Astrocyte of the cerebellum (primary cell): ENCODE results near the gene EVI5L.

Experiments used
- DNase-seq: peaks from one replicate; pipeline ENCODE4 v3.0.0-alpha.2; 2011; ENCODE audit warnings: low read depth
- H3K4me3 ChIP-seq: 2 replicates; pipeline ENCODE4 v1.5.1; 2011; ENCODE audit warnings: mild to moderate bottlenecking, low read depth, low read length, moderate library complexity
- in situ Hi-C: cut with HindIII; loops from 2 replicates; pipeline ENCODE4 v1.10.0; 2017; ENCODE audit warnings: low sequenced_read_pairs
- TF ChIP-seq, protein P1 (sequence below): IDR thresholded peaks from 2 replicates; pipeline ENCODE4 v1.5.1; 2012; ENCODE audit warnings: low read length, low read depth, moderate library complexity, mild to moderate bottlenecking; ENCODE audit errors: missing control alignments

Gene EVI5L

DNA sequence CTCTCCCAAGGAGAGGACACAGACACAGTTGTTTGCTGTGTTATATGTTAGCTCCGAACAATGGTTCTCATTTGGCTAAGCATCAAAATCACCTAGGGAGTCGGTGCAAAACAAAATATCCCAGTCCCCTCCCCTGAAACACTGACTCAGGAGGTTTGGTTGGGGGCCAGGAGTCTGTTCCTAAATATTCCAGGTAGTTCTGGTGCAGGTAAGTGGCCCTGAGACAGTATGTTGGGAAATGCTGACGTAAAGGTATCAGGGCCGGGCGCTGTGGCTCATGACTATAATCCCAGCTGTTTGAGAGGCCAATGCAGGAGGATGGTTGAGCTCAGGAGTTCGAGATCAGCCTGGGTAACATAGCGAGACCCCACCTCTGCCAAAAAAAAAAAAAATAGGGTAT, 71.3 kb downstream of the EVI5L start:
- H3K4me3 ChIP-seq: no peak overlapping the region
- TF ChIP-seq, protein P1, sequence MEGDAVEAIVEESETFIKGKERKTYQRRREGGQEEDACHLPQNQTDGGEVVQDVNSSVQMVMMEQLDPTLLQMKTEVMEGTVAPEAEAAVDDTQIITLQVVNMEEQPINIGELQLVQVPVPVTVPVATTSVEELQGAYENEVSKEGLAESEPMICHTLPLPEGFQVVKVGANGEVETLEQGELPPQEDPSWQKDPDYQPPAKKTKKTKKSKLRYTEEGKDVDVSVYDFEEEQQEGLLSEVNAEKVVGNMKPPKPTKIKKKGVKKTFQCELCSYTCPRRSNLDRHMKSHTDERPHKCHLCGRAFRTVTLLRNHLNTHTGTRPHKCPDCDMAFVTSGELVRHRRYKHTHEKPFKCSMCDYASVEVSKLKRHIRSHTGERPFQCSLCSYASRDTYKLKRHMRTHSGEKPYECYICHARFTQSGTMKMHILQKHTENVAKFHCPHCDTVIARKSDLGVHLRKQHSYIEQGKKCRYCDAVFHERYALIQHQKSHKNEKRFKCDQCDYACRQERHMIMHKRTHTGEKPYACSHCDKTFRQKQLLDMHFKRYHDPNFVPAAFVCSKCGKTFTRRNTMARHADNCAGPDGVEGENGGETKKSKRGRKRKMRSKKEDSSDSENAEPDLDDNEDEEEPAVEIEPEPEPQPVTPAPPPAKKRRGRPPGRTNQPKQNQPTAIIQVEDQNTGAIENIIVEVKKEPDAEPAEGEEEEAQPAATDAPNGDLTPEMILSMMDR: no peak
- DNase-seq: no peak
- in situ Hi-C loops: no loop called here

- H3K4me3 ChIP-seq: peak overlapping the region; percentile 67
- in situ Hi-C loops: no loop called here
- TF ChIP-seq, protein P1: no peak
- DNase-seq: no peak
These were observed 72.8 kb downstream of the EVI5L start for GRCh38 chr19:7902796-7903243.

- TF ChIP-seq, protein P1: peak; percentile 61
- in situ Hi-C loops: no loop called here
- peak within 1 kb of the TSS; percentile 86 for H3K4me3 ChIP-seq
- peak; percentile 98 for DNase-seq
These were observed 73.4 kb downstream of the EVI5L start, which contains the start of gene MAP2K7 for GRCh38 chr19:7903244-7904073. Gene MAP2K7 (plus strand): TSS chr19:7903877. CDS start chr19:7903945, 68 bp downstream.

- TF ChIP-seq, protein P1: no peak
- DNase-seq: no peak
- H3K4me3 ChIP-seq: peak overlapping the region; percentile 86
- in situ Hi-C loops: no loop called here
These were observed 74.3 kb downstream of the EVI5L start for GRCh38 chr19:7904074-7905020.

- no peak for DNase-seq
- TF ChIP-seq, protein P1: no peak
- peak overlapping the region; percentile 86 for H3K4me3 ChIP-seq
- in situ Hi-C loops: no loop called here
These were observed 75.2 kb downstream of the EVI5L start for GRCh38 chr19:7905268-7905667.

DNA sequence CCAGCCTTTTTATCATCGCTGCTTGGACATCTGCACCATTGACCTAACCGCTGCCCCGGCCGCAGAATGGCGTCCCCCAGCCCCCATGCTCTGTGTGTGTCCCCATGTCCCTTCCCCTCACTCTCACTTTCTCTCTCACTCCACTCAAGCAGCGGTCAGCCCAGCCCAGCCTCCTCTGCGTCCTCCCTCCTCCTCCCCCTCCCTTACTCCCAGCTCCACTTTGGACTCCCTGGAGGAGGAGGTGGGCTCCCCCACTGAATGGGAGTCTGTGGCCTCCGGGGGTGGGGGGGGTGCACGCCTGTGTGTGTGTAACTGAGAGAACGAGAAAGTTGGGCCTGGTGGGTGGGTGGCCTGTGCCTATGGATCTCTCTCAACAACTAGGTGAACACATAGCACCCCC, 75.8 kb downstream of the EVI5L start:
- DNase-seq: no peak
- H3K4me3 ChIP-seq: no peak overlapping the region
- TF ChIP-seq, protein P1: no peak
- in situ Hi-C loops: no loop called here
